GM20000 (cell line): ENCODE results near the gene HPS5.
"Not testable (repeated sequence)": the region's sequence is repeated elsewhere in the genome, so short reads cannot be mapped to it uniquely, and the experiment has no call there.

Experiments
- DNase-seq: peaks from one replicate; pipeline ENCODE4 v3.0.0; 2012; ENCODE audit warnings: low spot score
- CTCF ChIP-seq: IDR thresholded peaks from 2 replicates; pipeline ENCODE4 v1.5.1; 2012; ENCODE audit warnings: mild to moderate bottlenecking, control low read depth; ENCODE audit errors: extremely low read depth, missing control alignments

The HPS5 gene

GRCh38 chr11:18259259-18259658, 62.7 kb downstream of the HPS5 start:
- no peak for DNase-seq

GRCh38 chr11:18254781-18255361, 67.1 kb downstream of the HPS5 start:
- TF ChIP-seq CTCF, result no peak
- DNase-seq, result no peak

More at GRCh38 chr11:18259259-18259658, 62.7 kb downstream of the HPS5 start:
- TF ChIP-seq CTCF, result no peak

- no peak for DNase-seq
These were observed 68.1 kb downstream of the HPS5 start for GRCh38 chr11:18253778-18254338.

GRCh38 chr11:18253233-18253632, 68.7 kb downstream of the HPS5 start:
- no peak for TF ChIP-seq CTCF
- DNase-seq, result no peak

More at GRCh38 chr11:18253778-18254338, 68.1 kb downstream of the HPS5 start:
- no peak for TF ChIP-seq CTCF

GRCh38 chr11:18248561-18248960, 73.4 kb downstream of the HPS5 start, which contains the start of gene SAA2:
TSS of gene SAA2 (minus strand) at chr11:18248668. CDS start at chr11:18248011, 657 bp downstream.
- no peak for TF ChIP-seq CTCF
- no peak for DNase-seq

GRCh38 chr11:18247191-18247581, 74.8 kb downstream of the HPS5 start:
- not testable (repeated sequence) for DNase-seq

- DNase-seq, result peak; percentile 61
These were observed 75.4 kb downstream of the HPS5 start for GRCh38 chr11:18246379-18247190.

- no peak for TF ChIP-seq CTCF
- no peak for DNase-seq
These were observed 76.5 kb downstream of the HPS5 start for GRCh38 chr11:18245396-18245795.
